NCI-H774 (cell line): ENCODE data around the gene ADAM19.

Experiments used
- DNase-seq: peaks from one replicate; lab custom pipeline; 2025; lab: John Stamatoyannopoulos, UW

The ADAM19 gene

DNA sequence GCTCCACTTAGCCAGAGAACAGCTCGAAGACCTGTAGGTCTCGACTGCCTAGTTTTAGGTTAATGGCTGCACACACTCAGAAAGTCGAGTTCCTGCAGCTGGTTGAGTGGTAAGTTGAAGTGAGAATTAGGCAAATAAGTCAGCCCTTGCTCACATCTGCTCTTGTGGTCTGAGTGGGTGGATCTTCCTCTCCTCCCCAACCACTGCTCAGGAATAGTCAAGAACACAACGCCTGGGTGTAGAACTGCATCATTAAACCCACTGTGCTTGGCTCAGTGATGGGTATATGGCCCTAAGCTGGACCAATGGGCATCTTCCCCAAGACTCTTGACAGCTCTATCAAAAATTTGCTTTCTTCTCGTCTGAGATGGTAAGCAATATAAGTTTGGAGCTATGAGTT, 20.9 kb upstream of the ADAM19 start:
- no peak for DNase-seq

DNA sequence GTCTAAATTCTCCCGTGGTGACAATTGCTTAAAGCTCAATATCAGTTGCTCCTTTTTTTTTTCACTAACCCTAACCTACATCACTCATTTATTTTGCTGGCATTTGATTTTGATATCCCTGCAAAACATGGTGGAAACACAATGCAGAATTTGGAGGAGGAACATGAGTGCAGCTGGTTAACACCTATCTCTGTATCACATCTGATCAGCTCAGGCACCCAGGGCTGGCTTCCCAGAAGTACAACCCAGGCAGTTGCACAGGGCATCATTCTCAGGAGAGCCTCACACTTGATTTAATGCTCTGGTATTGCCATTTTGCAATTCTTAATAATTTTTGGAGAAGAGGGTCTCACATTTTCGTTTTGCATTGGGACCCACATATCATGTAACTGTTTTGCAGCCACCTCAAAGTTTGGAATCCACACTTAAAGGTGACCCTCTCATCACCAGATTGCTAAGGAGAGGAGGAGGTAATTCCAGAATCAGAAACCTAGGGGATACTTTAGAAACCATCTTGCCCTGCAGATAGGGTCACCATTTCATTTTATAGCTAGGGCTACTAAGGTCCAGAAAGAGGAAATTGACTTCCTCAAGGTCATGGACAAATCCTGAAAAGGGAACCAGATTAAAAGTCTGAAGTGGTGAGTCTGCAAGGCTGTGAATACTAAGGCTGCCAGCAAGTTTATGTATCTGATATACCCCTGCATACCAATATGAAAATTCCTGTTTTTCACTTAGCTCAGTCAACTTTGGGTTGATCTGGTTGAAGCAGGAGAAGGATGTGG, 19.3 kb upstream of the ADAM19 start:
- no peak for DNase-seq

DNA sequence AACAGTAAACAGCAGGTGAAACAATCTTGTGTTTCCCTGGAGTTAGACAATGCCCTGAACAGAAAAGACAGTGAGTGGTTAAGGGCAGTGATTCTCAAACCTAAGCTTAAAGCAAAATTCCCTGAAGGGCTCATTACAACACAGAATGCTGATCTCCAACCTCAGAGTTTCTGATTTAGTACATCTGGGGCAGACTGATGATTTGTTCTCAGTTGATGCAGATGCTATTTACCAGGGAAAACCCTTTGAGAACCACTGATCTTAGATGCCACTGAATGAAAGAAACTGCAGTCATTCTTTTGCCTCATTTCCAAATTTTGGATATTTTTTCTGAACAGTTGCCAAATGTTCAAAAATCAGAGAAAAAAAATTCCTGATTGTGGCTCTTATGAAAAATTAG, 18.7 kb upstream of the ADAM19 start:
- DNase-seq = no peak

DNA sequence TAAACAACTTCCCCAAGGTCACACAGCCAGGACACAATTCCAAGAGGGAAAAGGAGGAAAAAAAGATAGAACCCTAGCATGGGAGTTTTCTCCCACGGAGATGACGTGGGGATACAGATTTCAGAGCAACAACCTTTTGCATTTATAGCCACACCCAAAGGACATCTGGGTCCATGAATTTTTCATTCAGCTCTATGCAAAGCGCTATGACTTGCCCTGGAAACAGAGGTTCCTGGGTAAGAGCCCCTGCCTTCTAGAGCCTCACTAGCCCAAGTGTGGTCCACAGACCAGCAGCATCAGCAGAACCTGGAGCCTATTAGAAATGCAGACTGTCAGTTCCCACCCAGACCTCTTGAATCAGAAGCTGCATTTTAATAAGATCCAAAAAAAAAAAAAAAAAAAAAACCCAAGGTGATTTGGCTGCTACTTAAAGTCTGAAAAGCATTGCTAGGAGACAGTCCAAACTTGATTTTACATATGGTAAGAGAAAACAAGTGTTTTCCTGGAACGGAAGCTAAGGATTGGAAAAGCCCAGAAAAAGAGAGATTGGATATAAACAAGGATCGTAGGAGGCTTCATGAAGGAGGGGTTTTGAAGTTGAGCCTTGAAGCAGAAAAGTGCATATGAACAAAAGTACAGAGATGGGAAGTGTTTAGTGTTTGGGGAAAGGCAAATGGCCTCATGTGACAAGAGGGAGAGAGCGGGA, 17.6 kb upstream of the ADAM19 start:
- DNase-seq = no peak

DNA sequence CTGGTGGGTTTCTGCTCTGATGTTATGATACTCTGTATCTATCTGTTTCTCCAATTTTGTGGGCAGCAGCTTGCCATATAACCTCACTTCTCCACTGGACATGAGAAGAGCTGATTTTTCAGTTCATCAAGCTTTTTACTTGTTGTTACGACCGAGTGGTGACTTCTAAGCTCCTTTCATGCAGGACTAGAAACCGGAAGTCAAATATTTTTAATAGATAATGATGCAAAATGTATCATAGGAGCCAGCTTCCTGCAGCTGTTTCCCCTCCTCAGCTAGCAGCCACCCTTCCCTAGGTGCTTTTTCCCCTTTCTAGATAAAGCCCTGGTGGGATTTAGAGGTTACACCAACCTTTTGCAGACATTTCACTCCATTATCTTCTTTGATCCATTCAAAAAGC, 17.0 kb upstream of the ADAM19 start:
- no peak for DNase-seq

DNA sequence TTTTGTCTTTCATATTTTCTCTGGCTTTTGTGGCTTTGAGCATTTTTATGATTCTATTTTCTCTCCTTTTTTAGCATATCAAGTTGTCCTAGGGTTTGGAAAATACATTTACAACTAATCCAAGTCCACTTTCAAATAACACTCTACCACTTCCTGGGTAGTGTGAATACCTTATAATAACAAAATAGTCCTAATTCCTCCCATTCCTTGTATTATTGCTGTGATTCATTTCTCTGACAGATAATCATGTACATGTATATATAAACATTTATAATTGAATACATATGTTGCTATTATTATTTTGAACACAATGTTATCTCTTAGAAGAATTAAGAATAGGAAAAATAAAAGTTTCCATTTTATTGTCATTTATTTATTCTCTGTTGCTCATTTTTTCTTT, 14.9 kb upstream of the ADAM19 start:
- no peak for DNase-seq

DNA sequence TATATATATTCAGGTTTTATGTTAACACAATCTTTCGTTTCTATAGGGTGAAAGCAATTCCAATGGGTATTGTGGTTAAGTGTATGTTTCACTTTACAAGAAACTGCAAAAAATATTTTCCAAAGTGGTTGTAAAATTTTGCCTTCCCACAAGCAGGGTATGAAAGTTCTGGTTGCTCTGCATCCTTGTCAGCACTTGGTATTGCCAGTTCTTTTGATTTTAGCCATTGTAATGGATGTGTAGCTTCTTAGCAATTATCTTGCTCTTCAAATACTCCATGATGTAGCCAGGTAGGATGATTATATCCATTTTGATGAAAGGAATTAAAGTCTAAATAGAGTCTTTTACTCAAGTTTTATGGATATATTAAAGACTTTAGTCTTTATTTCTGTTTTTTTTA, 9.1 kb upstream of the ADAM19 start:
- DNase-seq = no peak

DNA sequence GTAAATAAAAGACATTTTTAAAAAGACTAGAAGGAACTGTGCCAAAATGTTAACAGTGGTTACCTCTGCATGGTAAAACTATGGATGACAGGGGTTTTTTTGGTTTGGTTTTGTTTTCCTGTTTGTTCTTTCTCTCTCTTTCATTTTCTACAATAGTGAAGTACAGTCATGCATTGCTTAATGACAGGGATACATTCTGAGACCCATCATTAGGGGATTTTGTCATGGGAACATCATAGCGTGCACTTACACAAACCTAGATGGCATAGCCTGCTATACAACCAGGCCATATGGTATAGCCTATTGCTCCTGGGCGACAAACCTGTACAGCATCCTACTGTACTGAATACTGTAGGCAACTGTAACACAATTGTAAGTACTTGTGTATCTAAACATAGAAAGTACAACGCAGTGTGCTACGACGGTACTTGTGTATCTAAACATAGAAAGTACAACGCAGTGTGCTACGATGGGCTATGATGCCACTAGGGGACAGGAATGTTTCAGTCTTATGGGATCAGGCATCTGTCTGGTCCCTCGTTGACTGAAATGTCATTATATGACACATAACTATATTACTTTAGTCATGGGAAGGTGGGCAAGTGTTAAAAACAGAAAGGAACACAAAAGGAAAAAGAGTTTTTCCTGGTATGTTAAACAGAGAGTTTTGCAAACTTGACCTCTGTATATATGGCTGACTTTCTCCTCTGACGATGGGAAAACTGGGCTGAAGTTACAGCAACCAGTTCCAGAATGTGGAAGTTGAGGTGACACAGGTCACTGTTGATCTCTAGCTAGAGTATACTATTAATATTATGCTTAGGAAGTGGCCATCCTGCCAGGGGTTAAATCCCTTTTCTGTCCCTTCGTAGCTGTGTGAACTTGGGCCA, 7.4 kb upstream of the ADAM19 start:
- DNase-seq = no peak

DNA sequence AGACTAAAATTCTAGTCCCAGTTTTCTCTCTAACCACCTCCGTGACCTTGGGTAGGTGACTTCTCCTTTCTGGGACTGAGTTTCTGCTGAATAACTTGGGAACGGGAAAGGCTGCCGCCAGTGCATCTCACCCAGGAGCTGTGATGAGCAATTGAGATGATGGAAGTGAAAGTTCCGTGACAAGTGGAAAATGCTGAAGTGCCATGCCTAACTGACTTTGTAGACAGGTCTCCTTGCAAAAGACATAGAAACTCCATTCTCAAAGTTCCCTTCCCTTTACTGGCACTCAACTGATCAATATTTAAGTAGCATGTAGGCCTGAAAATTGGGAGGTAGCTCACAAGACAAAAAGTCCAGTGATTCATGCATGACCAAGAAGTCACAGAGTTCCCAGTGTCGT, 6.3 kb upstream of the ADAM19 start:
- DNase-seq = no peak

DNA sequence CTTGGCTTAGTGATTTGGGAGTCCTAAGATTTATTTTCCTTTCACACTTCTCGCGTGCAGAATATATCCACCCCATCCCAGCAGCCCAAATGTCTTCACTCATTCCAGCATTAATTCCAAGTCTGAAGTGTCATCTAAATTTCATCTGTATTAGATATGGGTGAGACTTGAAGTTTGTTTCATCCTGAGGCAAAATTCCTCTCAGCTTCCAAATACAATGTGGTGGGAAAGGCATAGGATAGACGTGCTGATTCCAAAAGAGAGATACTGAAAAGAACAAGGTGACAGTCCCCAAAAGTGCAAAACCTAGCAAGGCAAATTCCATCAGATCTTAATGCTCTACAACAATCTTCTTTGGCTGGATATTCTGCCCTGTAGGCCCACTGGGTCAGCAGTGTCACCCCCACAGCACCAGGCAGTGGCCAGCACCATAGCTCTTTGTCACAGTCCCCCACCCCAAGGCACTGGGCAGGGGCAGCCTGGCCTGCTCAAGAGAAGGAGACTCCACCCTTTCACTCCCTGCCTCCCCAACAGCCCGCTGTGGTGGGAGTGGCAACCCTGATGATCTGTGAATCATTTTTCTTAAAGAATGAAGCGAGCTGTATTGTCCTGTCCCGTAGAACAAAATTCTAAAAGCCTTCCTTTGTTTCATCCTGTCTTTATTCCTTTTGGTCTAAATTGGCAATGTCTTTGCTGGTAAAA, 2.7 kb upstream of the ADAM19 start:
- no peak for DNase-seq

DNA sequence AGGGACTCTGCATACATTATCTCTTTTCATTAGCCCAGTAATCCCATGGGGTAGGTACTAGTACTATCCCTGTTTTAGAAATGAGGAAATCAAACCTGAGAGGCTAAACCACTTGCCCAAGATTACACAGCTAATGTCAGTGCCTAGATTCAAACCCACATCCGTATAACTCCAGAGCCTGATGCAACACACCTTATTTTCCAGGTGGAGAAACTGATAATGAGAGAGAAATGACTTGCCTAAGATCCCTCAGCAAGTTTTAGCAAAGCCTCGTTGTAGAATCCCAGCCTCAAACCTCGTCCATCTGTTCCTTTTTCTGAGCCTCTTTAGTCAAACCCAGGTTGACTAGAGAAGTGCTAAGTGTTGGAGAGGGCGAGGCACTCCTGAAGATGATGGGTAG, 1.1 kb upstream of the ADAM19 start:
- DNase-seq = no peak

DNA sequence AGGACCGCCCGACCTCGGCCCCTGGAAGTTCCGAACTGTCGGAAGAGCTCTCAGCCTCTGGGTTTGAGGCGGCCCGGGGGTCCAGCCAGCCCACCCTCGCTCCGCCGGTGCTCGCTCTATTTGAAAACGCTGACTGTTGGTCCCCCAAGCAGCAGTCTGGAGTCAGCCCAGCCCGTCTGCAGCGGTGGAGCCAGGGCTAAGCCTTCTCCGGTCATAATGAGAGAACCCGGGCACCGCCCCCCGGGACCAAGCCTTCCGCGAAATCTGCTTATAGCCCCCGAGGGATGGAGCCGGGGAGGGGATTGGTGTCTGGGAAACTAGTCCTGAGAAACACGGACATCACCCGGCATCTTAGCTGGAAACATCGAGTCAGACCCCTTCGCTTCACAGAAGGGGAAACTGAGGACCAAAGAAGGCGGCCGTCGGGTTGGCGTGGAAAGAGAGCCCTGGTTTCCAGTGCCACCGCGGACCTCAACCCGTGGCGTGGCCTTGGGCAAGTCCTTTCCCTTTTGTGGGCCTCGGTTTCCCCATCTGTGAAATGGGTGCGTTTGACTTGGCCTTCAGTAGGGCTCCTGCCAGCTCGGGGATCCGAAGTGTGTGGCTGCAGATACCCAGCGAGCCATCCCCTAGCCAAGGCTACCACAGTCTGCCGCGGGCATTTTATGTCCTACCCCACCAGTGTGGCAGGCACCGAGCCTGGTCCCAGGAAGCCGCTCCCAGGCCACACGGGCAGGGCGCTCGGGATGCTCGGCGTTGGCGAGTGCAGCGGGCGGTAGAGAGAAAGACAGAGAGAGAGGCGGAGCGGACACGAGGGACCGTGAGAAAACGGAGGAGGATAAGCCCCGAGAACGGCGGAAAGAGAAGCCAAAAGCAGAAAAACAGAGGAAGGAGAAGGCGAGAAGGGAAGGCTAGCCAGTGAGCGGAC, 857 bp downstream of the ADAM19 start:
- no peak for DNase-seq

DNA sequence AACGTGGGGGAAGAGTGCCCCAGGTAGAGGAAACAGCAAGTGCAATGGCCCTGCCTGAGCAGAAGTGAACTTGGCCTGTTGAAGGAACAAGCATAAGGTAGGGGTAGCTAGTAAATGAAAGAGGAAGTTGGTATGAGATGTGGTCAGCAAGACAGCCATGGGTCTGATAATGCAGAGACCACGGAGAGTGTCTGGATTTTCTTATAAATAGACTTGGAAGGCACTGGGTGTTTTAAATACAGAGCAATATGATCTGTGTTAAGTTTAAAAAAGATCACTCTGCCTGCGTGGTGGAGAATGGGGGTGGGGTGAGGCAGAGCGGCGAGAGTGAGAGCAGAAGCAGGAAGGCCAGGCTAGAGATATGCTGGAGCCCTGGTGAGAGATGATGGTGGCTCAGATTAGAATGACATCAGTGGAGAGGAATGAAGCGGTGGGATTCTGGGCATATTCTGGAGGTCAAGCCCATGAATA, 4.2 kb downstream of the ADAM19 start:
- no peak for DNase-seq

DNA sequence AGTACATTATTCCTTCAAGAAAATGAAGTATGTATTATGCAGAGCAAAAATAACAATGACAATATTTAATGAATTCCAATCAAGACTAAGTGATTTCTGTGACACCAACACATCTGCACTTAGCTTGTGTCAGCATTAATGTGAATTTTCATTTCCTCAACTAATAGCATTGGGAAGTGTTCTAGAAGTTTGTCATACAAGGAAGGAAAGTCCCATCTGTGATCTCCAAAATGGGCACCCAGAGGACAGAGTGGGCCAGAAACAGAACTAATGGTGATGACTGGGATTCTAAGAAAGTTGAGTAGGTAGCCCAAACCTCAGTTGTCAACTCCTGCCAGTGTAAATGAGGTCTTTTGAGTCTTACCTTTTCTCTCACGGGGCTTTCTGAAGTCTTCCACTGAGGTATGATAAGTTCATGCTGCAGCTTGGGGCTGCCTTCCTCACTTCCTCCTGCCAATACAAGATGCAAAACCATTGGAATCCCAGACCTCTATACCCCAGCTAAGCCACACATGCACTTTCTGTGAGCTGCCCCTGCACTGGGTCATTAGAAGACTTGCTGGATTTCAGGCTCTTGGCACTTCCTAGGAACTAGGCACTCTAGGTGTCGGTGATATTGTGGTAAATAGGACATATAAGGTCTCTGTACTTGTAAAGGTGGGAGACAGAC, 4.9 kb downstream of the ADAM19 start:
- no peak for DNase-seq

DNA sequence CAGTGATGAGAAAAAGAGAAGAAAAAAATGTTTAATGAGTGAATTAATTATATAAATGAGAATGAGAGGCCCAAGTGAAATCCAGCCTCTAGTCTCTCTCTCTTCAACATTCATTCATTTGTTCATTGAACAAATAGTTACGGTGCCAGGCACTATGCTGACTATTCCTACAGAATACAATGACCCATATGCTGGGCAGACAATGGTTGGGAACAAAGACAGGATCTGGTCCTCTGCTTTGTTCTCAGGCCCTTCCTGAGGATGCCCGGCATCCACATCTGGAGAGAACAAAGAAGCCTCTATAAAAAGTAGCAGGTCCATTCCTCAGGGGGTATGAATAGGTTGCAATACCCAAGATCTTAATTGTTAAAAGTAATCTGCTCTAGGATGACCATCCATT, 6.9 kb downstream of the ADAM19 start:
- DNase-seq = no peak

DNA sequence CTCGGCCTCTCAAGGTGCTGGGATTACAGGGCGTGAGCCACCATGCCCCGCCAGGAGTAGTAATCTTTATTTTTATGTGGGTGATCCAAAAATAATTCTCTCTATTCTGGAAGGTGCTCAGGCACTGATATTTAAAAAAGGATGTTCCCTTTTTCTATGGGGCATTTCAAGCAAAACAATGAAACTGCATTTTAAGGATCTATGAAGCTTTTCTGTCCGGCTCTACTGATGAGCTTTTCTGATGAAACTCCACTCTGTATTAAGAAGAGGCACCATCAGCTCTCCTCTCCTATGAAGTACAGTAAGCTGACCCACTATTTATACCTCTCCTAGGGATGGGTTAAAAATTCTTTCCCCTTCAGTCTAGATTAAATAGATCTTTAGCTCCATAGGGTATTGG, 7.4 kb downstream of the ADAM19 start:
- no peak for DNase-seq

DNA sequence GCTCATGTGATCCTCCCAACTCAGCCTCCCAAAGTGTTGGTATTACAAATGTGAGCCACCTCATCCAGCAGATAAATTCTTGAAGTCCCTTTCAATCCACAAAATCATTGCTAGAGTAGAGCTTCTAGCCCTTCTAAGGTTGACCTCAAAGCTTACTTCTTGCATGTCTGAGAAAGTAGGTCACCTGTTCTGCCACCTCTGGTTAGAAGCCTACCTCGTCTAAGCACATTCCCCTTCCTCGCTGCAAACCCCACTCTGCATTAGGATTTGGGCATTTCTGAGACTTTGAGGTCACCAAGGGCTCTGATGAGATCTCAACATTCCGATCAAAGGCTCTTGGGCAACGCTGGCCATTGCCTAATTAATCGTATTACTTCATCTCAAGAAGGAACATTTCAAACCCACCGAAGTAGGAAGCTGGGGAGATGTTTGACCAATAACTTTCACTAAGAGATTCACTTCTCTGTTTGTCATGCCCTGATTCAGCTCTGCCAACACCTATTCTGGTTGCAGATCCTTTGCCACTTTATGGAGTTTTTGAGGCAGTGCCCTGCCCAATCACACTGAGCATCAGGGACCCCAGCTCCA, 8.6 kb downstream of the ADAM19 start:
- no peak for DNase-seq

DNA sequence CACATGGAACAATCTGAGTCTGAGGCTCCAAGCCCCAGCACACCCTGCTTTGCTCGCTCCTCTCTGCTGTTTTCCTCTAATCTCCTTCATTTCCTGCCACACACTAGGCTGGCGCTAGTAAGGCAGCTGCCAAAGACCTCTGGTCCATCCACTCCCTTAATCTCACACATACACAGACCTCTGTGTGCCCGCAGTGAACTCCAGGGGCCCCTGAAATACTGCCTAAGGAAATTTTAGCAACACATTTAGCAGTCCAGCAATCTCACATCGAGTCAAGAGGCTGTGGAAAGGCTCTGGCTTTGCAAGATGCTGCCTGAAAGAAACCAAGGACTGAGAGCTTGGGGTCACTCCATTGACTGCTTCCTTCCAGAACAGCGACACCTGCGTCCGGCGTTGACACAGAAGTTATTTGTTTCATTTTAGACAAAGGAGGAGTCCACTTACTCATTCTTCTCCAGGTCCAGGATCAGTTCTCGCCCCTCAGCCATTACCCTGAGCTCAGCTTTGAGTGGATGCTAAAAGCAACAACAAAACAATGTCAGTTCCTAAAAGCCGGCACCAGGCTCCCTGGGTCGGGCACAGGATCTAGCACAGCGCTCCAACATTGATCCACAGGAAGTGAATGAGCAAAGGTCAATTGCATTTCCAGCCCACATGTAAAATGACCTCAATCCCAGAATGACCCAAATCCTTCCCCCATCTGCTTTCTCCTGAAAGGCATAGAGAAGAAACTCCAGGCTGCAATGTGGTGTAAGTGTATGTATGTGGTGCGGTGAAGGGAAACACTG, 11.5 kb downstream of the ADAM19 start:
- DNase-seq = no peak

DNA sequence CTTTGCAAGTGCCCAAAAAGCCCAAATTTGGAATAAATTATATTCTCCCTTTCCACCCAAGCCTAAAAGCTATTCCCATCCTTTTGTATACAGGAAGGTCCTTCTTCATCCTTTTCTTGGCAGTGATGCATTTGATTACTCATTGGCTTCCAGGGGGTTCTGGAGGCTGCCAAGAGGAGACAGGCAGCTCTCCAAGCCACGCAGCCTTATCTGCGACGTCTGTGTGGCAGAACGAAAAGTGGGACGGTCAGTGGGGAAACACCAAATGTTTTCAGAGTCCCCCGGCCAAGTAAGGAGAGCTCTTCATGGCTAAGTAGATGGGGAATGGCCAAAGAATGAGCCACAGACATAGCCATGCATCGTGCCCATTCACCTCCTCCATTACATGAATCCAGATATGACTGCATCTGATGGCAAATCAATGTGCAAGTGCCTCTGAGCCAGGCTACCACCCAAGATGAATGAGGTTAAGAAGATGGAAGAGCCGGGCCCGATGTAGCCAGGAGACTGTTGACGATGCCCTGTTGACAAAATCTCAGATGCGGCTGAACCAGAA, 12.1 kb downstream of the ADAM19 start:
- DNase-seq = no peak
